ENCODE data around the gene DDX17. TPM values are rescaled to one million over a fixed set of nuclear protein-coding genes. Genes with fewer than 3 reads are reported as not detected.

Gene DDX17
- total and polyA plus RNA-seq, 2 of the 4 experiments (the other 2 are of a cell fraction) = 240 to 371 TPM

DNA sequence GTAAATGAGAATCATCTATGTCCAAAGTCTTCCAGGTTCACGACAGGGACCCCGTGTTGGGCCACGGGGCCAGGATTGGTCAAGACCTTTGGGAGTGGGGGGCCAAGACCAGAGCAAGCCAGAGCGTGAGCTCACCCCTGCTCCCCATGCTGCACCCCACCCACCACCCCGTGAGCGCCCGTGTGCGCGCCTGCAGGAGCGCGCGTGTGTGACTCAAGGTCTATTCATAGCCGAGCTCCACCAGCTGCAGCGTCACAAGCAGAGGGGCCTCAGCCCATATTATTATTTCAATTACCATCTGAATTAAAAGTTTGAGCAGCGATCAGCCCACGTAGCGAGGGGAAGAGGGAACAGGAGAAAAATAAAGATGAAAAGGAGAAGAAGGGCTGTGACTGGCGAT is 56.3 kb downstream of the DDX17 start:
- Histone ChIP-seq H3K36me3 (ENCODE audit: control insufficient read depth, insufficient read depth, low read length) (no peaks in the 10 kb centered on the region), H4K5ac (ENCODE audit: low read depth, low read length) (no peak overlapping the region), H2AK5ac (ENCODE audit: low read depth, low read length) (no peak overlapping the region), H3K9me3 (ENCODE audit: control insufficient read depth, insufficient read depth, low read length) (no peaks in the 10 kb centered on the region; the same call in 1 of the 2 replicates), H3K27me3 (ENCODE audit: control insufficient read depth, insufficient read depth, low read length) (peaks cover 76% of the 10 kb centered on the region), H2BK15ac (ENCODE audit: low read depth, low read length) (no peak overlapping the region), H4K8ac (ENCODE audit: low read depth in 2 of 2, low read length in 2 of 2) (no peak overlapping the region), H3K14ac (replicated peaks; ENCODE audit: low read depth, low read length) (no peak overlapping the region), H3K9ac (ENCODE audit: low read depth, low read length) (no peak overlapping the region), H2BK5ac (ENCODE audit: low read depth, low read length, poor library complexity, severe bottlenecking) (no peak overlapping the region), H3K23ac (ENCODE audit: low read depth, low read length) (no peak overlapping the region), H2AFZ (replicated peaks; ENCODE audit: low read length, poor library complexity) (no peak overlapping the region), H4K91ac (ENCODE audit: insufficient read depth, low read depth, low read length) (no peak overlapping the region), H3K4ac (ENCODE audit: low read depth, low read length) (no peak overlapping the region), H2AK9ac (replicated peaks; ENCODE audit: low read depth, low read length, poor library complexity) (no peak overlapping the region), H3K4me1 (ENCODE audit: control insufficient read depth, insufficient read depth, low read length) (no peaks in the 10 kb centered on the region; the same call in 1 of the 2 replicates), H3K4me3 (ENCODE audit: insufficient read depth, low read depth, low read length) (no peak overlapping the region), H2BK120ac (ENCODE audit: low read depth, low read length) (no peak overlapping the region), H2BK20ac (ENCODE audit: low read depth, low read length) (no peak overlapping the region), H3K56ac (ENCODE audit: extremely low read depth, insufficient read depth, low read length) (no peak overlapping the region), H3K79me1 (ENCODE audit: low read depth in 1 of 2, low read length in 2 of 2) (no peaks in the 10 kb centered on the region), H3K18ac (ENCODE audit: low read depth, low read length) (no peak overlapping the region), H3K4me2 (ENCODE audit: low read depth, low read length) (no peak overlapping the region), H3K9me1 (ENCODE audit: insufficient read depth, low read length) (no peaks in the 10 kb centered on the region), H4K20me1 (ENCODE audit: insufficient read depth, low read length) (no peaks in the 10 kb centered on the region), H3K27ac (ENCODE audit: insufficient read depth, low read length) (no peak overlapping the region)
- 70% methylated on average over 2 of the region's 18 CpGs; no CpG with 5 or more reads in 1 of the 2 experiments for WGBS, 2 experiments (ENCODE audit: extremely low coverage in 2 of 2, insufficient read length in 1 of 2)
- TF ChIP-seq CEBPB (IDR thresholded peaks at IDR 0.05; ENCODE audit: low read depth, low read length) (no peak), MAFK (IDR thresholded peaks at IDR 0.05; ENCODE audit: low read depth, low read length) (no peak)
- intact Hi-C loops (cut with micrococcal nuclease) = no loop called here
- no TSS peak for BruUV-seq (replicated peaks)
- dilution Hi-C loops (cut with HindIII; ENCODE audit: low sequenced_read_pairs, unreplicated experiment) = no loop called here
- DNase-seq (no peak), ATAC-seq (ENCODE audit: low read depth) (no peak)
- in situ Hi-C loops (cut with MboI; ENCODE audit: low sequenced_read_pairs) = no loop called here
- ChIA-PET POLR2A (ENCODE audit: unreplicated experiment) (no interaction called here), CTCF (interaction anchor here (0.6 kb wide), 1 partner anchor 77 kb away, joined by 4 read pairs; no protein-coding TSS in a partner anchor)
